GM18511 (cell line): ENCODE data around the gene CDV3.
"Not testable (repeated sequence)": the region's sequence is repeated elsewhere in the genome, so short reads cannot be mapped to it uniquely, and the experiment has no call there.

Experiments used
- ATAC-seq: cut with Tn5 transposase; IDR thresholded peaks from one replicate; pipeline ENCODE4 v1.9.1; 2021; ENCODE audit warnings: mild to moderate bottlenecking, moderate library complexity; ENCODE audit not compliant: unreplicated experiment

CDV3 gene

GRCh38 chr3:133573629-133574194 lies at the start of gene CDV3:
Gene CDV3, plus strand, starts transcription at chr3:133573686. Its CDS starts 359 bp downstream, at chr3:133574045.
- peak; percentile 27 for ATAC-seq

- ATAC-seq: not testable (repeated sequence)
Measured at GRCh38 chr3:133523758-133524157, 49.7 kb upstream of the CDV3 start.

- ATAC-seq: no peak
Measured at GRCh38 chr3:133525435-133525834, 48.1 kb upstream of the CDV3 start.

- no peak for ATAC-seq
Measured at GRCh38 chr3:133527081-133527715, 46.3 kb upstream of the CDV3 start.

GRCh38 chr3:133529809-133530208 lies 43.7 kb upstream of the CDV3 start:
- no peak for ATAC-seq

- ATAC-seq: no peak
Measured at GRCh38 chr3:133531981-133532380, 41.5 kb upstream of the CDV3 start.

- no peak for ATAC-seq
Measured at GRCh38 chr3:133532951-133533350, 40.5 kb upstream of the CDV3 start.

GRCh38 chr3:133535971-133536881 lies 37.3 kb upstream of the CDV3 start:
- ATAC-seq: no peak

- ATAC-seq: not testable (repeated sequence)
Measured at GRCh38 chr3:133537131-133537530, 36.4 kb upstream of the CDV3 start.

GRCh38 chr3:133538154-133538553 lies 35.3 kb upstream of the CDV3 start:
- no peak for ATAC-seq

GRCh38 chr3:133540896-133541674 lies 32.4 kb upstream of the CDV3 start:
- ATAC-seq: peak; percentile 88

- no peak for ATAC-seq
Measured at GRCh38 chr3:133542871-133543270, 30.6 kb upstream of the CDV3 start.

- ATAC-seq: not testable (repeated sequence)
Measured at GRCh38 chr3:133544983-133545382, 28.5 kb upstream of the CDV3 start.

- ATAC-seq: no peak
Measured at GRCh38 chr3:133547432-133548041, 25.9 kb upstream of the CDV3 start.

- ATAC-seq: no peak
Measured at GRCh38 chr3:133548090-133548489, 25.4 kb upstream of the CDV3 start.

GRCh38 chr3:133549565-133549964 lies 23.9 kb upstream of the CDV3 start:
- no peak for ATAC-seq

- ATAC-seq: not testable (repeated sequence)
Measured at GRCh38 chr3:133551589-133551988, 21.9 kb upstream of the CDV3 start.

- no peak for ATAC-seq
Measured at GRCh38 chr3:133561679-133562078, 11.8 kb upstream of the CDV3 start.

- no peak for ATAC-seq
Measured at GRCh38 chr3:133562376-133562775, 11.1 kb upstream of the CDV3 start.

- no peak for ATAC-seq
Measured at GRCh38 chr3:133563186-133563591, 10.3 kb upstream of the CDV3 start.

GRCh38 chr3:133563816-133564215 lies 9.7 kb upstream of the CDV3 start:
- ATAC-seq: no peak
